Caco-2 (cell line): ENCODE data around the gene TSPAN5. TPM values are rescaled to one million over a fixed set of nuclear protein-coding genes. Genes with fewer than 3 reads are reported as not detected.

ENCODE experiments used
- BruUV-seq: library from RNA; stranded (reverse); fragments of 400-500 nt; replicated peaks from 2 replicates; lab custom pipeline; 2021; lab: Mats Ljungman, UMichigan
- CTCF ChIA-PET: fragments of 300-600 bp; sonication (Branson Sonifier 250); formaldehyde crosslinking; loops from one replicate; lab custom pipeline; 2022; ENCODE audit warnings: antibody characterized with exemption; lab: Charles Lee
- POLR2A ChIA-PET: fragments of 300-600 bp; sonication (Branson Sonifier 250); formaldehyde crosslinking; loops from one replicate; lab custom pipeline; 2022; ENCODE audit warnings: antibody characterized with exemption; lab: Charles Lee
- DNase-seq, 2 experiments: peaks; one replicate each; pipeline versions ENCODE4 v3.0.0 to v3.0.0-alpha.2; 2020 to 2022
- H3K27me3 ChIP-seq: replicated peaks from 2 replicates; pipeline ENCODE4 v1.6.0; 2011; ENCODE audit warnings: low read length; ENCODE audit not compliant: control insufficient read depth, insufficient read depth
- H3K36me3 ChIP-seq: 2 replicates; pipeline ENCODE4 v1.5.1; 2011; ENCODE audit warnings: low read length; ENCODE audit not compliant: control insufficient read depth, insufficient read depth
- H3K4me1 ChIP-seq: fragments of 250-450 bp; sonication (Bioruptor Pico); 2 replicates; pipeline ENCODE4 v1.5.1; 2020; ENCODE audit warnings: mild to moderate bottlenecking
- H3K4me3 ChIP-seq: 2 replicates; pipeline ENCODE4 v1.5.1; 2011; ENCODE audit warnings: low read depth, mild to moderate bottlenecking, control low read depth, low read length
- H3K9me3 ChIP-seq: fragments of 250-450 bp; sonication (Bioruptor Pico); 2 replicates; pipeline ENCODE4 v1.5.1; 2020; ENCODE audit warnings: mild to moderate bottlenecking, moderate library complexity
- H3K27ac Mint-ChIP-seq: one replicate; pipeline ENCODE4 v1.8.0; 2022; ENCODE audit warnings: mixed read lengths; ENCODE audit not compliant: unreplicated experiment
- H3K27me3 Mint-ChIP-seq: one replicate; pipeline ENCODE4 v1.8.0; 2022; ENCODE audit warnings: mixed read lengths; ENCODE audit not compliant: insufficient read depth, unreplicated experiment
- H3K36me3 Mint-ChIP-seq: one replicate; pipeline ENCODE4 v1.8.0; 2022; ENCODE audit warnings: mild to moderate bottlenecking, mixed read lengths; ENCODE audit not compliant: insufficient read depth, unreplicated experiment
- H3K4me1 Mint-ChIP-seq: one replicate; pipeline ENCODE4 v1.8.0; 2022; ENCODE audit warnings: low read depth, mixed read lengths; ENCODE audit not compliant: unreplicated experiment
- H3K4me3 Mint-ChIP-seq: one replicate; pipeline ENCODE4 v1.8.0; 2022; ENCODE audit warnings: mild to moderate bottlenecking, moderate library complexity, mixed read lengths; ENCODE audit not compliant: unreplicated experiment
- H3K9me3 Mint-ChIP-seq: one replicate; pipeline ENCODE4 v1.8.0; 2022; ENCODE audit warnings: mixed read lengths; ENCODE audit not compliant: unreplicated experiment
- CTCF ChIP-seq, 2 experiments: fragments of 200-600 bp in 1 of 2; IDR thresholded peaks; 1 replicate in 1 of 2; 2 replicates in 1 of 2; pipeline versions ENCODE4 v1.5.1 to v1.8.0; 2011 to 2022; ENCODE audit warnings: antibody characterized with exemption in 1 of 2, control low read depth in 1 of 2, inconsistent platforms in 1 of 2, low read depth in 1 of 2, low read length in 1 of 2, mild to moderate bottlenecking in 1 of 2, moderate library complexity in 1 of 2; ENCODE audit not compliant: insufficient read depth in 1 of 2, severe bottlenecking in 1 of 2, unreplicated experiment in 1 of 2
- intact Hi-C: fragments of 100-400 bp; cut with micrococcal nuclease; formaldehyde crosslinking; loops from one replicate; pipeline ENCODE4 v1.10.0; 2022; ENCODE audit not compliant: unreplicated experiment
- total RNA-seq: library from RNA; stranded (reverse); gene quantifications from 2 replicates; pipeline ENCODE4 v1.2.3, GENCODE V29; 2022

Gene TSPAN5
- total RNA-seq, 1 experiment from 2014 or later, result 24.1 TPM

GRCh38 chr4:98470831-98471230 is 187.6 kb downstream of the TSPAN5 start:
- no peak for TF ChIP-seq CTCF (IDR thresholded peaks at IDR 0.05; ENCODE audit: insufficient read depth in 1 of 2, low read depth in 1 of 2, low read length in 1 of 2, severe bottlenecking in 1 of 2, unreplicated experiment in 1 of 2)
- no peaks in the 10 kb centered on the region for H3K4me1 Mint-ChIP-seq
- no peak overlapping the region for H3K4me3 Mint-ChIP-seq
- peaks cover 25% of the 10 kb centered on the region for H3K36me3 Mint-ChIP-seq
- H3K9me3 Mint-ChIP-seq, result no peaks in the 10 kb centered on the region
- no peak overlapping the region for H3K4me3 ChIP-seq
- H3K27ac Mint-ChIP-seq, result no peak overlapping the region
- CTCF ChIA-PET, result no interaction called here
- intact Hi-C loops, result no loop called here
- H3K36me3 ChIP-seq, result no peaks in the 10 kb centered on the region
- no peak for DNase-seq
- no peaks in the 10 kb centered on the region for H3K9me3 ChIP-seq
- POLR2A ChIA-PET, result no interaction called here
- no TSS peak for BruUV-seq
- H3K4me1 ChIP-seq, result no peaks in the 10 kb centered on the region; the same call in 1 of the 2 replicates
- no peaks in the 10 kb centered on the region for H3K27me3 ChIP-seq
- H3K27me3 Mint-ChIP-seq, result no peaks in the 10 kb centered on the region

GRCh38 chr4:98470366-98470765 is 188.0 kb downstream of the TSPAN5 start:
- intact Hi-C loops, result no loop called here
- no peaks in the 10 kb centered on the region for H3K9me3 ChIP-seq
- no peaks in the 10 kb centered on the region for H3K36me3 ChIP-seq
- no peak overlapping the region for H3K27ac Mint-ChIP-seq
- H3K4me3 Mint-ChIP-seq, result no peak overlapping the region
- ChIA-PET CTCF (no interaction called here), POLR2A (no interaction called here)
- no TSS peak for BruUV-seq
- no peaks in the 10 kb centered on the region for H3K9me3 Mint-ChIP-seq
- H3K4me3 ChIP-seq, result no peak overlapping the region
- H3K4me1 ChIP-seq, result no peaks in the 10 kb centered on the region; the same call in 1 of the 2 replicates
- H3K36me3 Mint-ChIP-seq, result peaks cover 25% of the 10 kb centered on the region
- no peaks in the 10 kb centered on the region for H3K27me3 Mint-ChIP-seq
- H3K4me1 Mint-ChIP-seq, result no peaks in the 10 kb centered on the region
- H3K27me3 ChIP-seq, result no peaks in the 10 kb centered on the region
- no peak for TF ChIP-seq CTCF (IDR thresholded peaks at IDR 0.05; ENCODE audit: insufficient read depth in 1 of 2, low read depth in 1 of 2, low read length in 1 of 2, severe bottlenecking in 1 of 2, unreplicated experiment in 1 of 2)
- no peak for DNase-seq

- no peaks in the 10 kb centered on the region for H3K9me3 ChIP-seq
- DNase-seq, result no peak
- H3K4me1 ChIP-seq, result no peaks in the 10 kb centered on the region; the same call in 1 of the 2 replicates
- TF ChIP-seq CTCF (IDR thresholded peaks at IDR 0.05; ENCODE audit: insufficient read depth in 1 of 2, low read depth in 1 of 2, low read length in 1 of 2, severe bottlenecking in 1 of 2, unreplicated experiment in 1 of 2), result no peak
- Mint-ChIP-seq H3K9me3 (no peaks in the 10 kb centered on the region), H3K27ac (no peak overlapping the region), H3K27me3 (no peaks in the 10 kb centered on the region), H3K4me3 (no peak overlapping the region), H3K4me1 (no peaks in the 10 kb centered on the region), H3K36me3 (peaks cover 25% of the 10 kb centered on the region)
- no peak overlapping the region for H3K4me3 ChIP-seq
- intact Hi-C loops, result loop anchor here (5.0 to 10.0 kb wide), 6 partner anchors 188 to 405 kb away; partner anchors contain the start of gene TSPAN5
- ChIA-PET POLR2A (interaction anchor here (0.5 kb wide), 1 partner anchor 525 kb away, joined by 7 read pairs; no protein-coding TSS in a partner anchor), CTCF (no interaction called here)
- no peaks in the 10 kb centered on the region for H3K36me3 ChIP-seq
- H3K27me3 ChIP-seq, result no peaks in the 10 kb centered on the region
- no TSS peak for BruUV-seq
Observed at GRCh38 chr4:98469771-98470170, 188.6 kb downstream of the TSPAN5 start.
